B cell (primary cell): ENCODE data around the gene TAS2R5. TPM values are rescaled to one million over a fixed set of nuclear protein-coding genes. Genes with fewer than 3 reads are reported as not detected.

Experiments used
- ATAC-seq: fragments of 200-7000 bp; cut with Tn5 transposase; one replicate; pipeline ENCODE4 v1.10.0; 2021; ENCODE audit warnings: low read depth, mild to moderate bottlenecking, moderate number of reproducible peaks, moderate library complexity
- CTCF ChIA-PET: fragments of 350-600 bp; sonication (Branson Sonifier 250); formaldehyde crosslinking; loops from one replicate; lab custom pipeline; 2021; ENCODE audit warnings: antibody characterized with exemption, inconsistent platforms; lab: Charles Lee
- POLR2A ChIA-PET: fragments of 350-600 bp; sonication (Branson Sonifier 250); formaldehyde crosslinking; loops from one replicate; lab custom pipeline; 2021; ENCODE audit warnings: antibody characterized with exemption; lab: Charles Lee
- DNase-seq: peaks from one replicate; pipeline ENCODE4 v3.0.0; 2013
- H2AFZ ChIP-seq: 2 replicates; pipeline ENCODE4 v1.6.1; 2012; ENCODE audit warnings: mild to moderate bottlenecking, low read depth, low read length; ENCODE audit not compliant: insufficient read depth, poor library complexity, severe bottlenecking
- H3K27ac ChIP-seq, 2 donors: 1 replicate in 1 of 2; 2 replicates in 1 of 2; pipeline ENCODE4 v1.5.1; 2012 to 2013; ENCODE audit warnings: low read length in 2 of 2, mild to moderate bottlenecking in 2 of 2, moderate library complexity in 1 of 2
- H3K27me3 ChIP-seq, 4 experiments: fragments of 200-600 bp in 1 of 4; sonication (generic) in 1 of 4; replicated peaks in 1 of 4; 1 replicate in 2 of 4; 2 replicates in 2 of 4; pipeline versions ENCODE4 v1.6.1 to v1.7.0; 2013 to 2016; ENCODE audit warnings: low read length in 3 of 4, mild to moderate bottlenecking in 2 of 4, mixed read lengths in 1 of 4, moderate library complexity in 1 of 4; ENCODE audit not compliant: insufficient read depth in 4 of 4, control insufficient read depth in 3 of 4; ENCODE audit errors: control extremely low read depth in 1 of 4
- H3K36me3 ChIP-seq, 2 experiments: replicated peaks in 1 of 2; 1 replicate in 1 of 2; 2 replicates in 1 of 2; pipeline versions ENCODE4 v1.6.1 to v1.7.1; 2013; ENCODE audit warnings: low read length in 1 of 2; ENCODE audit not compliant: insufficient read depth in 2 of 2, control insufficient read depth in 1 of 2; ENCODE audit errors: control extremely low read depth in 1 of 2, extremely low read depth in 1 of 2
- H3K4me1 ChIP-seq, 2 donors: fragments of 200-600 bp in 1 of 2; sonication (generic) in 1 of 2; 1 replicate in 1 of 2; 2 replicates in 1 of 2; pipeline versions ENCODE4 v1.5.1 to v1.6.1; 2013 to 2017; ENCODE audit warnings: low read length in 2 of 2; ENCODE audit not compliant: control insufficient read depth in 2 of 2, insufficient read depth in 2 of 2
- H3K4me2 ChIP-seq: replicated peaks from 2 replicates; pipeline ENCODE3; 2012; ENCODE audit warnings: mild to moderate bottlenecking, low read depth, low read length; ENCODE audit not compliant: poor library complexity, severe bottlenecking
- H3K4me3 ChIP-seq, 5 experiments: fragments of 200-600 bp in 1 of 5; sonication (generic) in 1 of 5; 1 replicate in 3 of 5; 2 replicates in 2 of 5; pipeline versions ENCODE4 v1.5.1 to v1.7.0; 2011 to 2016; ENCODE audit warnings: low read length in 4 of 5, mild to moderate bottlenecking in 4 of 5, low read depth in 2 of 5, control low read depth in 1 of 5, moderate library complexity in 1 of 5; ENCODE audit not compliant: insufficient read depth in 1 of 5; ENCODE audit errors: control extremely low read depth in 1 of 5, extremely low read depth in 1 of 5
- H3K79me2 ChIP-seq: fragments of 200-600 bp; sonication (generic); one replicate; pipeline ENCODE4 v1.6.0; 2016; ENCODE audit warnings: low read length; ENCODE audit not compliant: control insufficient read depth, insufficient read depth
- H3K9ac ChIP-seq: fragments of 200-600 bp; sonication (generic); 2 replicates; pipeline ENCODE4 v1.6.1; 2017; ENCODE audit warnings: mild to moderate bottlenecking, low read length, moderate library complexity
- H3K9me3 ChIP-seq, 3 donors: one replicate each; pipeline versions ENCODE4 v1.6.1 to v1.7.1; 2013; ENCODE audit warnings: low read length in 2 of 3; ENCODE audit not compliant: control insufficient read depth in 2 of 3, insufficient read depth in 1 of 3; ENCODE audit errors: control extremely low read depth in 1 of 3
- H4K20me1 ChIP-seq: 2 replicates; pipeline ENCODE4 v1.6.0; 2012; ENCODE audit warnings: mild to moderate bottlenecking, low read length; ENCODE audit not compliant: insufficient read depth, control insufficient read depth, poor library complexity, severe bottlenecking
- H3K27ac Mint-ChIP-seq: one replicate; pipeline ENCODE4 v1.8.0; 2021; ENCODE audit warnings: mixed read lengths
- H3K27me3 Mint-ChIP-seq: one replicate; pipeline ENCODE4 v1.8.0; 2021; ENCODE audit warnings: mixed read lengths
- H3K4me1 Mint-ChIP-seq: one replicate; pipeline ENCODE4 v1.8.0; 2021; ENCODE audit warnings: mixed read lengths
- H3K4me3 Mint-ChIP-seq: one replicate; pipeline ENCODE4 v1.8.0; 2021; ENCODE audit warnings: mixed read lengths
- H3K9me3 Mint-ChIP-seq: one replicate; pipeline ENCODE4 v1.8.0; 2022; ENCODE audit warnings: mixed read lengths; ENCODE audit not compliant: insufficient read depth
- EZH2 ChIP-seq: IDR thresholded peaks from 2 replicates; pipeline ENCODE4 v1.6.1; 2012; ENCODE audit warnings: borderline replicate concordance, low read depth, mild to moderate bottlenecking, moderate library complexity, low read length; ENCODE audit not compliant: insufficient read depth, poor library complexity, severe bottlenecking
- WGBS: methylation state at CpG from one replicate; pipeline ENCODE4 v1.1.5; 2013; ENCODE audit warnings: missing lambda C conversion rate; ENCODE audit not compliant: insufficient coverage; 5-methylcytosine and 5-hydroxymethylcytosine counted together
- intact Hi-C: fragments of 100-400 bp; cut with micrococcal nuclease; formaldehyde crosslinking; loops from one replicate; pipeline ENCODE4 v1.10.0; 2022
- polyA plus RNA-seq: library from polyadenylated mRNA; depleted of rRNA; stranded (reverse); fragments of >200 nt; gene quantifications from 2 replicates; pipeline ENCODE4 v1.2.3, GENCODE V29; 2012
- total RNA-seq, 2 donors: library from RNA; stranded (reverse); fragments of 120-200 nt in 1 of 2; gene quantifications; 1 replicate in 1 of 2; 2 replicates in 1 of 2; pipeline versions ENCODE4 v1.2.3 to v1.2.4, GENCODE V29; 2013 to 2022
- TF ChIP-seq, protein P1 (sequence below): fragments of 200-600 bp; IDR thresholded peaks from one replicate; pipeline ENCODE4 v1.8.0; 2022; ENCODE audit warnings: antibody characterized with exemption, mild to moderate bottlenecking

TAS2R5 gene
- total and polyA plus RNA-seq, 2 donors (not counting 1 experiment from before 2014, with no cell fraction given): 1.3 to 3.6 TPM

DNA sequence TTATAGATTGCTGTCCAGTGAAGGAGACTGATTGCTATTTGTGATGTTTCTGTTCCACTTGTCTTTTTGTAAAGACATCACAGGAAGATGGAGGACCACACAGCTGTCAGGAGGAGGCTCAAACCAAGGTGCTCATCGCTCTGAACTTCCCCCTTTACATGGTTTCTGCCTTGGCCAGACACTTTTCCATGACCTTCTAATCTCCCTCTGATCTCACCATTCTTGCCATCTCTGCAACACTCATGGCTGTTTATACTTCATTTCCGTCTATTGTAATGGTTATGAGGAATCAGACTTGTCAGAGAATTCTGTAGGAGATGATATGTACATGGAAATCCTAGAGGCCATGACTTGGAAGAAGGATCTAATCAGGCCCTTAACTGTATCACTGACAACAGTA, 1.7 kb upstream of the TAS2R5 start:
- Mint-ChIP-seq H3K27ac (no peak overlapping the region), H3K4me3 (no peak overlapping the region), H3K9me3 (no peaks in the 10 kb centered on the region), H3K27me3 (no peaks in the 10 kb centered on the region), H3K4me1 (no peaks in the 10 kb centered on the region)
- intact Hi-C loops: no loop called here
- Histone ChIP-seq H3K4me3 (no peak overlapping the region), H3K9me3 (no peaks in the 10 kb centered on the region), H2AFZ (no peak overlapping the region), H3K27me3 (no peaks in the 10 kb centered on the region), H3K36me3 (peaks cover 3 to 5% of the 10 kb centered on the region in 2 experiments), H3K9ac (no peak overlapping the region), H3K79me2 (no peaks in the 10 kb centered on the region), H3K4me2 (no peak overlapping the region), H3K4me1 (no peaks in the 10 kb centered on the region), H4K20me1 (peaks cover 7% of the 10 kb centered on the region), H3K27ac (no peak overlapping the region)
- no peak for ATAC-seq
- no peak for TF ChIP-seq EZH2
- TF ChIP-seq, protein P1, sequence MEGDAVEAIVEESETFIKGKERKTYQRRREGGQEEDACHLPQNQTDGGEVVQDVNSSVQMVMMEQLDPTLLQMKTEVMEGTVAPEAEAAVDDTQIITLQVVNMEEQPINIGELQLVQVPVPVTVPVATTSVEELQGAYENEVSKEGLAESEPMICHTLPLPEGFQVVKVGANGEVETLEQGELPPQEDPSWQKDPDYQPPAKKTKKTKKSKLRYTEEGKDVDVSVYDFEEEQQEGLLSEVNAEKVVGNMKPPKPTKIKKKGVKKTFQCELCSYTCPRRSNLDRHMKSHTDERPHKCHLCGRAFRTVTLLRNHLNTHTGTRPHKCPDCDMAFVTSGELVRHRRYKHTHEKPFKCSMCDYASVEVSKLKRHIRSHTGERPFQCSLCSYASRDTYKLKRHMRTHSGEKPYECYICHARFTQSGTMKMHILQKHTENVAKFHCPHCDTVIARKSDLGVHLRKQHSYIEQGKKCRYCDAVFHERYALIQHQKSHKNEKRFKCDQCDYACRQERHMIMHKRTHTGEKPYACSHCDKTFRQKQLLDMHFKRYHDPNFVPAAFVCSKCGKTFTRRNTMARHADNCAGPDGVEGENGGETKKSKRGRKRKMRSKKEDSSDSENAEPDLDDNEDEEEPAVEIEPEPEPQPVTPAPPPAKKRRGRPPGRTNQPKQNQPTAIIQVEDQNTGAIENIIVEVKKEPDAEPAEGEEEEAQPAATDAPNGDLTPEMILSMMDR: no peak
- CTCF ChIA-PET: no interaction called here
- POLR2A ChIA-PET: no interaction called here
- WGBS: no CpG with 5 or more reads among the region's 2 CpGs
- DNase-seq: no peak

DNA sequence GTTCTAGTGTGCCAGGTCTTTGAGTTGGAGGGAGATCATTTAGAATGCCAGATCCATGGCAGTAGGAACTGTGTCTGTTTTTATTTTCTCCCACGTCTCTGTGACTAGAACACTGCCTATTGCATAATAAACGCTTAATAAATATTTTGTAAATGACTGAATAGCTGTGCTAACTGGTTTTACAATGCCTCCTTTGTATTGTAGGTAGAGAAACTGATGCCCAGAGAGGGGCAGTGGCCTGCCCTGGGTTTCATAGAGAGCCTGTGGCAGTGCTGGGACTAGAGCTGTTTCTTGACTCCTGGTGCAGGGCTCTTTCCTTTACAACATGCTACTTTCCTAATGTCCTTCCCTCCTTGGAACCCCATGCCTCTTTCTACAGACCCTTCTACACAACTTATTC, 2.5 kb downstream of the TAS2R5 start:
- H3K9me3 Mint-ChIP-seq: no peaks in the 10 kb centered on the region
- ATAC-seq (no peak), DNase-seq (no peak)
- Histone ChIP-seq H3K79me2 (no peaks in the 10 kb centered on the region), H3K9me3 (no peaks in the 10 kb centered on the region), H3K9ac (no peak overlapping the region), H3K36me3 (peaks cover 0 to 5% of the 10 kb centered on the region in 2 experiments), H2AFZ (no peak overlapping the region), H3K27me3 (no peaks in the 10 kb centered on the region), H3K27ac (no peak overlapping the region), H4K20me1 (no peaks in the 10 kb centered on the region), H3K4me3 (no peak overlapping the region), H3K4me1 (no peaks in the 10 kb centered on the region), H3K4me2 (no peak overlapping the region)
- no peaks in the 10 kb centered on the region for H3K4me1 Mint-ChIP-seq
- WGBS: no CpG with 5 or more reads among the region's 2 CpGs
- TF ChIP-seq, protein P1: no peak
- TF ChIP-seq EZH2: no peak
- no peak overlapping the region for H3K4me3 Mint-ChIP-seq
- CTCF ChIA-PET: no interaction called here
- intact Hi-C loops: no loop called here
- no peaks in the 10 kb centered on the region for H3K27me3 Mint-ChIP-seq
- POLR2A ChIA-PET: no interaction called here
- H3K27ac Mint-ChIP-seq: no peak overlapping the region
